Caco-2 (cell line): ENCODE results near the gene DNPH1. TPM values are rescaled to one million over a fixed set of nuclear protein-coding genes. Genes with fewer than 3 reads are reported as not detected.

Source experiments
- BruUV-seq: library from RNA; stranded (reverse); fragments of 400-500 nt; replicated peaks from 2 replicates; lab custom pipeline; 2021; lab: Mats Ljungman, UMichigan
- CTCF ChIA-PET: fragments of 300-600 bp; sonication (Branson Sonifier 250); formaldehyde crosslinking; loops from one replicate; lab custom pipeline; 2022; ENCODE audit warnings: antibody characterized with exemption; lab: Charles Lee
- POLR2A ChIA-PET: fragments of 300-600 bp; sonication (Branson Sonifier 250); formaldehyde crosslinking; loops from one replicate; lab custom pipeline; 2022; ENCODE audit warnings: antibody characterized with exemption; lab: Charles Lee
- DNase-seq, 2 experiments: peaks; one replicate each; pipeline versions ENCODE4 v3.0.0 to v3.0.0-alpha.2; 2020 to 2022
- H3K27me3 ChIP-seq: replicated peaks from 2 replicates; pipeline ENCODE4 v1.6.0; 2011; ENCODE audit warnings: low read length; ENCODE audit not compliant: control insufficient read depth, insufficient read depth
- H3K36me3 ChIP-seq: 2 replicates; pipeline ENCODE4 v1.5.1; 2011; ENCODE audit warnings: low read length; ENCODE audit not compliant: control insufficient read depth, insufficient read depth
- H3K4me1 ChIP-seq: fragments of 250-450 bp; sonication (Bioruptor Pico); 2 replicates; pipeline ENCODE4 v1.5.1; 2020; ENCODE audit warnings: mild to moderate bottlenecking
- H3K4me3 ChIP-seq: 2 replicates; pipeline ENCODE4 v1.5.1; 2011; ENCODE audit warnings: low read depth, mild to moderate bottlenecking, control low read depth, low read length
- H3K9me3 ChIP-seq: fragments of 250-450 bp; sonication (Bioruptor Pico); 2 replicates; pipeline ENCODE4 v1.5.1; 2020; ENCODE audit warnings: mild to moderate bottlenecking, moderate library complexity
- H3K27ac Mint-ChIP-seq: one replicate; pipeline ENCODE4 v1.8.0; 2022; ENCODE audit warnings: mixed read lengths; ENCODE audit not compliant: unreplicated experiment
- H3K27me3 Mint-ChIP-seq: one replicate; pipeline ENCODE4 v1.8.0; 2022; ENCODE audit warnings: mixed read lengths; ENCODE audit not compliant: insufficient read depth, unreplicated experiment
- H3K36me3 Mint-ChIP-seq: one replicate; pipeline ENCODE4 v1.8.0; 2022; ENCODE audit warnings: mild to moderate bottlenecking, mixed read lengths; ENCODE audit not compliant: insufficient read depth, unreplicated experiment
- H3K4me1 Mint-ChIP-seq: one replicate; pipeline ENCODE4 v1.8.0; 2022; ENCODE audit warnings: low read depth, mixed read lengths; ENCODE audit not compliant: unreplicated experiment
- H3K4me3 Mint-ChIP-seq: one replicate; pipeline ENCODE4 v1.8.0; 2022; ENCODE audit warnings: mild to moderate bottlenecking, moderate library complexity, mixed read lengths; ENCODE audit not compliant: unreplicated experiment
- H3K9me3 Mint-ChIP-seq: one replicate; pipeline ENCODE4 v1.8.0; 2022; ENCODE audit warnings: mixed read lengths; ENCODE audit not compliant: unreplicated experiment
- intact Hi-C: fragments of 100-400 bp; cut with micrococcal nuclease; formaldehyde crosslinking; loops from one replicate; pipeline ENCODE4 v1.10.0; 2022; ENCODE audit not compliant: unreplicated experiment
- total RNA-seq: library from RNA; stranded (reverse); gene quantifications from 2 replicates; pipeline ENCODE4 v1.2.3, GENCODE V29; 2022
- TF ChIP-seq, protein P1 (sequence below), 2 experiments: fragments of 200-600 bp in 1 of 2; IDR thresholded peaks; 1 replicate in 1 of 2; 2 replicates in 1 of 2; pipeline versions ENCODE4 v1.5.1 to v1.8.0; 2011 to 2022; ENCODE audit warnings: antibody characterized with exemption in 1 of 2, control low read depth in 1 of 2, inconsistent platforms in 1 of 2, low read depth in 1 of 2, low read length in 1 of 2, mild to moderate bottlenecking in 1 of 2, moderate library complexity in 1 of 2; ENCODE audit not compliant: insufficient read depth in 1 of 2, severe bottlenecking in 1 of 2, unreplicated experiment in 1 of 2

Gene DNPH1
- total RNA-seq, 1 experiment from 2014 or later: 62.6 TPM

DNA sequence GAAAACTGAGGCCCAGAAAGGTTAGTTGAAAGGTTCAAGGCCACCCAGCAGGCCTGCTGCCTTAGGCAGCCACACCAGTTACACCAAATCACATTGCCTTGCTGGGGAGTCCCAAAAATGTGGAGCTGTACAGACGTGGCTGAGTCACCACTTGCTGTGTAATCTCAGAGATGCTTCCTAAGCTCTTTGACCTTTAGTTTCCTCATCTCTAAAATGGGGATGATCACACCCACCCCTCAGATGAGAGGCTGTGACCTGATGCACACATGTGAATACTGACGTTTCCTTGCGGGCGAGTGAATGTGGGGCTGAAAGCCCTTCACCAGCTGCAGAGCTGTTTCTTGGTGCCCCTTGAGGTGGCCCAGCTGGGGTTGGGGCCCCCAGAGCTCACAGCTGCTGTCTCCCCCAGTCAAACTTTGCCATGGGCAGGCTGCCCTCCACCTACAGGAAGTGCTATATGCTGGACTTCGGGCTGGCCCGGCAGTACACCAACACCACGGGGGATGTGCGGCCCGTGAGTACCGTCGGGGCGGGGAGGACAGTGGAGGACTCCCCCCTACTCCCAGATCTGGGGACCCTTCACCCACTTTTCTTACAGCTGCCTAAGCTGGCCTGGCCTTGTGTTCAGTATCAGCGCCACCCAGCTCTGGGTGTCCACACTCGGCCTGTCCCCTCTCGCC lies 25.0 kb upstream of the DNPH1 start:
- Mint-ChIP-seq H3K4me1 (peaks cover 7% of the 10 kb centered on the region), H3K36me3 (no peaks in the 10 kb centered on the region), H3K27ac (no peak overlapping the region), H3K9me3 (no peaks in the 10 kb centered on the region), H3K4me3 (no peak overlapping the region), H3K27me3 (peaks cover 5% of the 10 kb centered on the region)
- intact Hi-C loops: no loop called here
- no TSS peak for BruUV-seq
- ChIA-PET POLR2A (no interaction called here), CTCF (interaction anchor here (1.1 kb wide), 1 partner anchor 10 kb away, joined by 3 read pairs; no protein-coding TSS in a partner anchor)
- no peaks in the 10 kb centered on the region for H3K9me3 ChIP-seq
- H3K4me1 ChIP-seq: no peaks in the 10 kb centered on the region
- no peak overlapping the region for H3K4me3 ChIP-seq
- no peak for DNase-seq
- no peaks in the 10 kb centered on the region for H3K27me3 ChIP-seq
- H3K36me3 ChIP-seq: no peaks in the 10 kb centered on the region
- TF ChIP-seq, protein P1, sequence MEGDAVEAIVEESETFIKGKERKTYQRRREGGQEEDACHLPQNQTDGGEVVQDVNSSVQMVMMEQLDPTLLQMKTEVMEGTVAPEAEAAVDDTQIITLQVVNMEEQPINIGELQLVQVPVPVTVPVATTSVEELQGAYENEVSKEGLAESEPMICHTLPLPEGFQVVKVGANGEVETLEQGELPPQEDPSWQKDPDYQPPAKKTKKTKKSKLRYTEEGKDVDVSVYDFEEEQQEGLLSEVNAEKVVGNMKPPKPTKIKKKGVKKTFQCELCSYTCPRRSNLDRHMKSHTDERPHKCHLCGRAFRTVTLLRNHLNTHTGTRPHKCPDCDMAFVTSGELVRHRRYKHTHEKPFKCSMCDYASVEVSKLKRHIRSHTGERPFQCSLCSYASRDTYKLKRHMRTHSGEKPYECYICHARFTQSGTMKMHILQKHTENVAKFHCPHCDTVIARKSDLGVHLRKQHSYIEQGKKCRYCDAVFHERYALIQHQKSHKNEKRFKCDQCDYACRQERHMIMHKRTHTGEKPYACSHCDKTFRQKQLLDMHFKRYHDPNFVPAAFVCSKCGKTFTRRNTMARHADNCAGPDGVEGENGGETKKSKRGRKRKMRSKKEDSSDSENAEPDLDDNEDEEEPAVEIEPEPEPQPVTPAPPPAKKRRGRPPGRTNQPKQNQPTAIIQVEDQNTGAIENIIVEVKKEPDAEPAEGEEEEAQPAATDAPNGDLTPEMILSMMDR (IDR thresholded peaks at IDR 0.05; ENCODE audit: insufficient read depth in 1 of 2, low read depth in 1 of 2, low read length in 1 of 2, severe bottlenecking in 1 of 2, unreplicated experiment in 1 of 2): no peak

DNA sequence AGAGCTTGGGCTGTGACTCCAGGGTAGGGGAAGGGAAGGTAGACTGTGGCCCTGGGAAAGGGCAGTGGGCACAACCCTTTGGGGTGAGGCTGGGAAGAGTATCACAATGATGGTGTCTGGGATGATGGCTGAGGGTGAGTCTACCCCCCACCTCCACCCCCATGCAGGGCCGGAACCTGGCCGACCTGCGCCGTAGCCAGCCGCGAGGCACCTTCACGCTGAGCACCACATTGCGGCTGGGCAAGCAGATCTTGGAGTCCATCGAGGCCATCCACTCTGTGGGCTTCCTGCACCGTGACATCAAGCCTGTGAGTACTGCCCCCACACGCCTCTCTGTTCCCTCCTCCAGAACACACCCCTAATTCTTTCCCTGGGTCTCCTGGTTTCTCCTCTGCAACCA lies 24.1 kb upstream of the DNPH1 start:
- intact Hi-C loops: no loop called here
- POLR2A ChIA-PET: no interaction called here
- no peaks in the 10 kb centered on the region for H3K4me1 ChIP-seq

GRCh38 chr6:43250992-43251373 lies 21.7 kb upstream of the DNPH1 start:
- no peak for DNase-seq

More for the DNA sequence above, 24.1 kb upstream of the DNPH1 start:
- CTCF ChIA-PET: interaction anchor here (1.1 kb wide), 1 partner anchor 9 kb away, joined by 3 read pairs; no protein-coding TSS in a partner anchor
- DNase-seq: no peak
- peaks cover 7% of the 10 kb centered on the region for H3K4me1 Mint-ChIP-seq
- Histone ChIP-seq H3K36me3 (no peaks in the 10 kb centered on the region), H3K4me3 (no peak overlapping the region), H3K9me3 (no peaks in the 10 kb centered on the region), H3K27me3 (no peaks in the 10 kb centered on the region)
- no TSS peak for BruUV-seq
- no peaks in the 10 kb centered on the region for H3K36me3 Mint-ChIP-seq
- no peak overlapping the region for H3K27ac Mint-ChIP-seq
- H3K9me3 Mint-ChIP-seq: no peaks in the 10 kb centered on the region
- TF ChIP-seq, protein P1 (IDR thresholded peaks at IDR 0.05; ENCODE audit: insufficient read depth in 1 of 2, low read depth in 1 of 2, low read length in 1 of 2, severe bottlenecking in 1 of 2, unreplicated experiment in 1 of 2): no peak
- no peak overlapping the region for H3K4me3 Mint-ChIP-seq
- H3K27me3 Mint-ChIP-seq: peaks cover 5% of the 10 kb centered on the region

More at GRCh38 chr6:43250992-43251373, 21.7 kb upstream of the DNPH1 start:
- Mint-ChIP-seq H3K27ac (no peak overlapping the region), H3K9me3 (no peaks in the 10 kb centered on the region), H3K4me1 (peaks cover 7% of the 10 kb centered on the region), H3K36me3 (no peaks in the 10 kb centered on the region), H3K4me3 (no peak overlapping the region), H3K27me3 (peaks cover 5% of the 10 kb centered on the region)
- Histone ChIP-seq H3K9me3 (no peaks in the 10 kb centered on the region), H3K27me3 (no peaks in the 10 kb centered on the region), H3K4me3 (no peak overlapping the region), H3K4me1 (peaks cover 9% of the 10 kb centered on the region; the same call in 1 of the 2 replicates), H3K36me3 (no peaks in the 10 kb centered on the region)
- ChIA-PET CTCF (interaction anchor here (0.8 kb wide), 1 partner anchor 13 kb away, joined by 3 read pairs; no protein-coding TSS in a partner anchor), POLR2A (no interaction called here)
- intact Hi-C loops: no loop called here
- no TSS peak for BruUV-seq
- TF ChIP-seq, protein P1 (IDR thresholded peaks at IDR 0.05; ENCODE audit: insufficient read depth in 1 of 2, low read depth in 1 of 2, low read length in 1 of 2, severe bottlenecking in 1 of 2, unreplicated experiment in 1 of 2): no peak
